ENCODE results near the gene NSUN6.

NSUN6 gene

DNA sequence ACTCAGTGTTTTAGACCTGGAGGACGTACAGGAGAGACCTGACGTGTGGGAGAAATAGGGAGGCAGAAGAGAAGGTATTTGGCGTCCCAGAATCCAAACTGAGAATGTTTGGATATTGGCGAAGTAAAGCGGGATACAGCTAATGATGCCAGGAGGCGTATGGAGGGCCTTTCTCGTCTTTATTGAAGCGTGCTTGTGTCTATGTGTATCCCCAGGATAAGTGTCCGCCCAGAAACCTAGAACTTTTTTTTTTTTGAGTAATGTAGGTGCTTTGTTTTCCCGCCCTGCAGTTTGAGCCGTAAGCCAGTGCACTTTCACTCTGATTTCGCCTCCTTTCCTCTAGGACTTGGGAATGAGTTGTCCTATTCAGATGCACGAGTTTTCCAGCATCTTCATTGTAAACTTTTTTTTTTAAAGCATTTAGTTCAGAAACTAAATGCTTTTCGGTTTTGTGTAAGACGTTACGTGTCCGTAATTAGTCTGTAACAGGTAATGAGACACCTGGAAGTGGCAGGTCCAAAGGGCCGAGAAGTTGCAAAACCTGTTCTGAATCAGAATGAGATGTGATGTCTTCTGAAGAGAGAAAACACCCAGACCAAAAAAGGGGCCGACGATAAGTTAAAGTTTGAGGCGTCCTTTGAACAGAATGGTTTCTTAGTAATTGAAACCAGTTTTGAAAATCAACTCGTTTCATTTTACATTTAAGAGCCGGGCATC is 8.6 kb upstream of the NSUN6 start:
- peak overlapping the region; percentile 97 for H3K27ac ChIP-seq (ENCODE audit: low read depth in 2 of 2, low read length in 2 of 2)
- peak overlapping the region; percentile 88 to 91 for H3K4me3 ChIP-seq (ENCODE audit: low read length in 2 of 2)
- H3K36me3 ChIP-seq (ENCODE audit: control insufficient read depth in 2 of 2, insufficient read depth in 2 of 2, low read length in 2 of 2): no peaks in the 10 kb centered on the region
- H3K9me3 ChIP-seq (ENCODE audit: control insufficient read depth in 2 of 2, low read length in 2 of 2): no peaks in the 10 kb centered on the region
- peak overlapping the region; percentile 95 for H3K9ac ChIP-seq (ENCODE audit: low read depth in 1 of 2, low read length in 2 of 2)
- H3K27me3 ChIP-seq (ENCODE audit: control insufficient read depth in 2 of 2, insufficient read depth in 2 of 2, low read length in 2 of 2): no peaks in the 10 kb centered on the region
- H3K4me1 ChIP-seq (ENCODE audit: control insufficient read depth in 2 of 2, insufficient read depth in 2 of 2, low read length in 2 of 2): peaks cover 12 to 19% of the 10 kb centered on the region in 2 donors

DNA sequence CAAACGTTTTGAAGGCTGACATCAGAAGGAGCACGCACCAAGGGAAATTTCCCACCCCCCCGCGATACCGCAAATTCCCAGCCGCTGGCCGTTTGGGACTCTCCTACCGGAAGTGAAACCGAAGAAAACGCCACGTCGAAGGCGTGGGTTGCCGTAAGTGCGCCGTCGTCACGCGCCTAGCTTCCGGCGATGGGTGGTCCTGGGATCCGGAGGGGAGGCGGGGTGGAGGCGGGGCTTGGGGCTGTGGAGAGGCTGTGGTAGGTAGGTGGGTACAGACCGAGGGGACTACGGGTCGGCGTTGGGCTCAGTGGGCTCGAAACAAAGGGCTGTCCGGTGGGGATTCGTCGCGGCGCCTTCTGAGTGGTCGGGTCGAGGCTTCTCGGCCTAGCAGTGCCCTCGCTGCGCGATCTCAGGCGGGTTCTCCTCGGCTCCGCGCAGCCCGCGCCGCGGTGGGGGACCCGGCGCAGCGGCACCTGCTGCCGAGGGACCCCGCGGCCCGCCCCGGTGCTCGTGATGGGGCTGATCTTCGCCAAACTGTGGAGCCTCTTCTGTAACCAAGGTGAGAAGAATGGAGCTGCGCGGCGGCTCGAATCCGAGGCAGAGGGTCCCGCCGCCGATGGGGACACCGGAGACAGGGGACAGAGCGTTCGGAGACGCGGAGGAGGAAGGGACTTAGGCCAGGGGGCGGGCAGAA is 7.9 kb upstream of the NSUN6 start, which contains the start of gene ARL5B:
Gene ARL5B (plus strand): TSS at position 307 of the 694 bp plus-strand sequence. CDS start 207 bp downstream, at position 514.
- no peaks in the 10 kb centered on the region for H3K9me3 ChIP-seq (ENCODE audit: control insufficient read depth in 2 of 2, low read length in 2 of 2)
- H3K4me1 ChIP-seq (ENCODE audit: control insufficient read depth in 2 of 2, insufficient read depth in 2 of 2, low read length in 2 of 2): peaks cover 12 to 19% of the 10 kb centered on the region in 2 donors
- no peaks in the 10 kb centered on the region for H3K27me3 ChIP-seq (ENCODE audit: control insufficient read depth in 2 of 2, insufficient read depth in 2 of 2, low read length in 2 of 2)
- no peaks in the 10 kb centered on the region for H3K36me3 ChIP-seq (ENCODE audit: control insufficient read depth in 2 of 2, insufficient read depth in 2 of 2, low read length in 2 of 2)
- peak within 1 kb of the TSS; percentile 95 for H3K9ac ChIP-seq (ENCODE audit: low read depth in 1 of 2, low read length in 2 of 2)
- peak within 1 kb of the TSS; percentile 88 to 91 for H3K4me3 ChIP-seq (ENCODE audit: low read length in 2 of 2)
- H3K27ac ChIP-seq (ENCODE audit: low read depth in 2 of 2, low read length in 2 of 2): peak within 1 kb of the TSS; percentile 97

DNA sequence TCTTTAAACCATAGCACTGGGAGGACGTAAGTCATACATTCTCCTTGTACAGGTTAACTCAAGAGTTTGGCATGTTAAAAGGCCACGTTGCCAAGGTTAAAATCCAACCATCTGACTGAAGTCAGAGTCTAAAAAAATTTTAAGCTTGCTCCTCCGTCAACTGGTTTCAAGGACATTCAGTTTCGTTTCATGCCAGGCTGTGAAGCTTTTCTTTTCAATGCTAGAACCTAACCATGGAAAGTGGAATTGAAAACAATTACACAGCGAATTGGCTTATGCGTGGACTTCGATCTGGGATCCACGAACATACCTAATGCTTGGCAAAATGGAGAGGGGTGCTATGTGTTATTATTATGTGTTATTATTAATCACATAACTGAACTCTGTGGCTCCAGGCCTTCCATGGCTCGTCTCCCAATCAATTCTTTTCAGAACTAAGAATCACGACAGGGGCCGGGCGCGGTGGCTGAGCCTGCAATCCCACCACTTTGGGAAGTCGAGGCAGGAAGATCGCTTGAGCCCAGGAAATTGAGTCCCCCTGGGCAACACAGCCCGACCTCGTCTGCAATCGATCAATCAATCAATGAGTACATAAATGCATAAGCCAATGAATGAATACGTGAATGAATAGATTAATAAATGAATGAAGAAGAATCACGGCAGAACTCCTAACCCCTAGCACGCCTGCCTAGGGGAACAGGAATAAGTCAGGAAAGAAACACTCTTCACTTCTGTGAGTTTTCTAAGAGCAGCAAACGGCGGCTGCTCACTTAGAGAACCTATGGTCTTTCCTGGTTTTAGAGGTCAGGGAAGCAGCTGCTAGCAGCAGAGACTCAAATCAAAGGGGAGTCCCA is 7.1 kb upstream of the NSUN6 start:
- no peaks in the 10 kb centered on the region for H3K36me3 ChIP-seq (ENCODE audit: control insufficient read depth in 2 of 2, insufficient read depth in 2 of 2, low read length in 2 of 2)
- H3K4me3 ChIP-seq (ENCODE audit: low read length in 2 of 2): peak overlapping the region; percentile 88 to 91
- H3K9ac ChIP-seq (ENCODE audit: low read depth in 1 of 2, low read length in 2 of 2): peak overlapping the region; percentile 95
- no peaks in the 10 kb centered on the region for H3K9me3 ChIP-seq (ENCODE audit: control insufficient read depth in 2 of 2, low read length in 2 of 2)
- peaks cover 12 to 19% of the 10 kb centered on the region in 2 donors for H3K4me1 ChIP-seq (ENCODE audit: control insufficient read depth in 2 of 2, insufficient read depth in 2 of 2, low read length in 2 of 2)
- H3K27ac ChIP-seq (ENCODE audit: low read depth in 2 of 2, low read length in 2 of 2): peak overlapping the region; percentile 97
- no peaks in the 10 kb centered on the region for H3K27me3 ChIP-seq (ENCODE audit: control insufficient read depth in 2 of 2, insufficient read depth in 2 of 2, low read length in 2 of 2)

DNA sequence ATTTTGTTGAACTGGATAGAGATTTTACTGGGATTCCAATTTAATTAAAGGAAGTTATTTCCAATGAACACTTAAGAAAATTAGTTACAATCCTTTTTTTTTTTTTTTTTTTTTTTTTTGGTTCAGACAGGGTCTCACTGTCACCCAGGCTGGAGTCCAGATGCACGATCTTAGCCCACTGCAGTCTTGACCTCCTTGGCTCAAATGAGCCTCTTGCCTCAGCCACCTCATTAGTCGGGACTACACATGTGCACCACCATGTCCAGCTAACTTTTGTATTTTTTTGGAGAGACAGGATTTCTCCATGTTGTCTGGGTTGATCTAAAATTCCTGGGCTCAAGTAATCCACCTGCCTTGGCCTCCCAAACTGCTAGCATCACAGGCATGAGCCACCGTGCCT is 5.3 kb upstream of the NSUN6 start:
- Histone ChIP-seq H3K9me3 (ENCODE audit: control insufficient read depth in 2 of 2, low read length in 2 of 2) (no peaks in the 10 kb centered on the region), H3K4me1 (ENCODE audit: control insufficient read depth in 2 of 2, insufficient read depth in 2 of 2, low read length in 2 of 2) (peaks cover 12 to 14% of the 10 kb centered on the region in 2 donors), H3K27ac (ENCODE audit: low read depth in 2 of 2, low read length in 2 of 2) (no peak overlapping the region), H3K27me3 (ENCODE audit: control insufficient read depth in 2 of 2, insufficient read depth in 2 of 2, low read length in 2 of 2) (no peaks in the 10 kb centered on the region), H3K36me3 (ENCODE audit: control insufficient read depth in 2 of 2, insufficient read depth in 2 of 2, low read length in 2 of 2) (no peaks in the 10 kb centered on the region), H3K9ac (ENCODE audit: low read depth in 1 of 2, low read length in 2 of 2) (no peak overlapping the region), H3K4me3 (ENCODE audit: low read length in 2 of 2) (no peak overlapping the region)

DNA sequence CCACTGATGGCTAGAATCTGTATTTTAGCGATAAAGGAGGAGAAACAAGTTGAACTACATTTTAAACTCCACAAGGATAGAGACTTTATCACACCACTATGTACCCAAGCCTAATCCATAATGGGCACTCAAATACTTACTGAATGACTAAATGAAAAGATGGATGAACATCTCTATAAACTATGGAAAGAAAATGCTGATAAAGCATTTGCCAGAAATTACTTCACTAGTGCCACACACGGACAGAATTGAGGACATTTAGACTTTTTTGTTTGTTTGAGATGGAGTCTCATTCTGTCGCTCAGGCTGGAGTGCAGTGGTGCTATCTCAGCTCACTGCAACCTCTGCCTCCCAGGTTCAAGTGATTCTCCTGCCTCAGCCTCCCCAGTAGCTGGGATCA is 1.7 kb upstream of the NSUN6 start:
- H3K27me3 ChIP-seq (ENCODE audit: control insufficient read depth in 2 of 2, insufficient read depth in 2 of 2, low read length in 2 of 2): no peaks in the 10 kb centered on the region
- no peaks in the 10 kb centered on the region for H3K36me3 ChIP-seq (ENCODE audit: control insufficient read depth in 2 of 2, insufficient read depth in 2 of 2, low read length in 2 of 2)
- peaks cover 9% of the 10 kb centered on the region in 2 donors for H3K4me1 ChIP-seq (ENCODE audit: control insufficient read depth in 2 of 2, insufficient read depth in 2 of 2, low read length in 2 of 2)
- H3K27ac ChIP-seq (ENCODE audit: low read depth in 2 of 2, low read length in 2 of 2): no peak overlapping the region
- no peak overlapping the region for H3K9ac ChIP-seq (ENCODE audit: low read depth in 1 of 2, low read length in 2 of 2)
- no peak overlapping the region for H3K4me3 ChIP-seq (ENCODE audit: low read length in 2 of 2)
- no peaks in the 10 kb centered on the region for H3K9me3 ChIP-seq (ENCODE audit: control insufficient read depth in 2 of 2, low read length in 2 of 2)

DNA sequence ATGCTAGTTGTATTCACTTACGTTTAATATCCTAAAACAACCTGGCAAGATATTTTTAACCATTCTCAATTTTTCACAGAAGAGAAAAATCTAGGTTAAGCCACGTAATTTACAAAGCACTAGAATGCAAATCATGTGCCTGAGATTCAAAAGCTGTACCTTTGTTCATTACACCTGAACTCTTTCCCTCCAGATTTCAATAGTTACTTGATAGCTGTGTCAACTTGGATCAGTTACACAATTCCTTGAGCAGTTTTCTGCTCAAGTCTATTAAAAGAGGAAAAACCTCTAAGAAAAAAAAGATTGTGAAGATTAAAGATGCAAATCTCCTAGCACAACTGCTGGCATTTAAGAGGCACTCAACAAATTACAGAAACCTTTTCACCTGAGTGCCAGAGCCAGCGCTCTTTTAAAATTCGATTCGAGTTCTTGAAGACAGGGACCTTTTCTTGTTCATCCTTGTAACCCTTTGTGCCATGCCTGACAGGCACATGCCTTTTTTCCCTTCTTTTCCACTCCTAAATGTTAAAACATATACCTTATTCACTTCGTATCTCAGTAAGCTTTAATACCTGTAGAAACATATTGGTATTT is 886 bp downstream of the NSUN6 start:
- Histone ChIP-seq H3K9ac (ENCODE audit: low read depth in 1 of 2, low read length in 2 of 2) (peak overlapping the region; percentile 86 to 95), H3K4me3 (ENCODE audit: low read length in 2 of 2) (peak overlapping the region; percentile 79 to 90), H3K36me3 (ENCODE audit: control insufficient read depth in 2 of 2, insufficient read depth in 2 of 2, low read length in 2 of 2) (peaks cover 3 to 5% of the 10 kb centered on the region in 2 donors), H3K27me3 (ENCODE audit: control insufficient read depth in 2 of 2, insufficient read depth in 2 of 2, low read length in 2 of 2) (no peaks in the 10 kb centered on the region), H3K9me3 (ENCODE audit: control insufficient read depth in 2 of 2, low read length in 2 of 2) (no peaks in the 10 kb centered on the region), H3K4me1 (ENCODE audit: control insufficient read depth in 2 of 2, insufficient read depth in 2 of 2, low read length in 2 of 2) (peaks cover 6% of the 10 kb centered on the region in 2 donors), H3K27ac (ENCODE audit: low read depth in 2 of 2, low read length in 2 of 2) (no peak overlapping the region)

DNA sequence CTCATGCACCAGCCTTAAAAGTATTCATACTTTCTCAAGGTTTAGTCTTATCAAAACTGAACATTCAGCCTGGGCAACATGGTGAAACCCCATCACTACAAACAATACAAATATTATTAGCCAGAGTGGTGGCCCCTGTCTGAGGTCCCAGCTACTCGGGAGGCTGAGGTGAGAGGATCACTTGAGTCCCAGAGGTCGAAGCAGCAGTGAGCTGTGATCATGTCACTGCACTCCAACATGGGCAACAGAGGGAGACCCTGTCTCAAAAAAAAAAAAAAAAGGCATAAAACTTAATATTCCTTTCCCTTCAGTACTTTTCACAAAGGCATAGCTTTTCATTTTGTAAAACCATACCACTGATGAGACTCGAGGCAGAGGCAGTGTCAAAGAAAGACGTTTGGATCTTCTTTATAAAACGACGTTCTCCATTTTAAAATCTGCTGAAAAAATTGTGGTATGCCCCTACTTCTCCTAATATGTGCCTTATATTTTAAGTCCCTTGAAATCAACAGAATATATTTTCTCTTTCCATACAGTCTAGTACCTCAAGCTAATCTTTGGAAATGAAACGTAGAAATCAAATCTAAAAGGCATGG is 1.9 kb downstream of the NSUN6 start:
- Histone ChIP-seq H3K36me3 (ENCODE audit: control insufficient read depth in 2 of 2, insufficient read depth in 2 of 2, low read length in 2 of 2) (peaks cover 3 to 5% of the 10 kb centered on the region in 2 donors), H3K9me3 (ENCODE audit: control insufficient read depth in 2 of 2, low read length in 2 of 2) (no peaks in the 10 kb centered on the region), H3K27me3 (ENCODE audit: control insufficient read depth in 2 of 2, insufficient read depth in 2 of 2, low read length in 2 of 2) (no peaks in the 10 kb centered on the region), H3K9ac (ENCODE audit: low read depth in 1 of 2, low read length in 2 of 2) (no peak overlapping the region), H3K4me3 (ENCODE audit: low read length in 2 of 2) (no peak overlapping the region), H3K4me1 (ENCODE audit: control insufficient read depth in 2 of 2, insufficient read depth in 2 of 2, low read length in 2 of 2) (peaks cover 6% of the 10 kb centered on the region in 2 donors), H3K27ac (ENCODE audit: low read depth in 2 of 2, low read length in 2 of 2) (no peak overlapping the region)

DNA sequence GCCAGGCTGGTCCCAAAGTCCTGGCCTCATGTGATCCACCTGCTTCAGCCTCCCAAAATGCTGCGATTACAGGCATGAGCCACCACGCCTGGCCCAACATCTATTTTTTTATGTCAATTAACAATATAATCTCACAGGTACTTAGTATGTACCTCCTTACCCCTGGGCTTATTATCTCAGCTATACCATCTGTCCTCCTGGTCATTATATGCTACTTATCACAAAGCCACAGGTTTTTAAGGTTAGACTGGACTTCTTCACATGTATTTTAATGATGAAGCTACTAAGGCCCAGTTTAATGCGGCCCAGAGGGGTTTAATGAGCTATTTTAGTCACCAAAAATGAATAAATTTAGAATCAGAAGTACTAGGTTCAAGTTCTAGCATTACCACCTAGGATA is 3.4 kb downstream of the NSUN6 start:
- Histone ChIP-seq H3K27me3 (ENCODE audit: control insufficient read depth in 2 of 2, insufficient read depth in 2 of 2, low read length in 2 of 2) (no peaks in the 10 kb centered on the region), H3K4me3 (ENCODE audit: low read length in 2 of 2) (no peak overlapping the region), H3K9me3 (ENCODE audit: control insufficient read depth in 2 of 2, low read length in 2 of 2) (no peaks in the 10 kb centered on the region), H3K27ac (ENCODE audit: low read depth in 2 of 2, low read length in 2 of 2) (no peak overlapping the region), H3K4me1 (ENCODE audit: control insufficient read depth in 2 of 2, insufficient read depth in 2 of 2, low read length in 2 of 2) (peaks cover 6% of the 10 kb centered on the region in 2 donors), H3K9ac (ENCODE audit: low read depth in 1 of 2, low read length in 2 of 2) (no peak overlapping the region), H3K36me3 (ENCODE audit: control insufficient read depth in 2 of 2, insufficient read depth in 2 of 2, low read length in 2 of 2) (peaks cover 3 to 5% of the 10 kb centered on the region in 2 donors)

DNA sequence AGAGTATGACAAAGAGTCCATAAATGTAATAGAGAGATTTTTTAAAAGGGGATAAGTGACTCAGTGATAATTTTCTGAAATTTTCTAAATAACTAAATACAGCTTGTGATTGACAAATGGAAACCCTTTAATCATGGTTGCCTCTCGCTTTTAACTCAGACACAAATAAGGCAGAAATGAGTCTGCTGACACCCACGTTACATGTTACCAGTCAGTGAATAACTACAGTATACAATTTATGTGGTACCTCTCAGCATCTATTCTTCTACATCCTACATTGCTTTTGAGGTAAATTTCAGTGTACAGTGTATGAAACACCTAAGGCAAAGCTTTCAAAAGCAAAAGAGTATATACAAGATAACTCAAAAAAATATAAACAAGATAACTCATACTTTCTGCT is 4.2 kb downstream of the NSUN6 start:
- no peaks in the 10 kb centered on the region for H3K27me3 ChIP-seq (ENCODE audit: control insufficient read depth in 2 of 2, insufficient read depth in 2 of 2, low read length in 2 of 2)
- no peak overlapping the region for H3K9ac ChIP-seq (ENCODE audit: low read depth in 1 of 2, low read length in 2 of 2)
- no peak overlapping the region for H3K4me3 ChIP-seq (ENCODE audit: low read length in 2 of 2)

More for the DNA sequence above, 4.2 kb downstream of the NSUN6 start:
- peaks cover 6% of the 10 kb centered on the region in 2 donors for H3K4me1 ChIP-seq (ENCODE audit: control insufficient read depth in 2 of 2, insufficient read depth in 2 of 2, low read length in 2 of 2)
- peaks cover 3 to 5% of the 10 kb centered on the region in 2 donors for H3K36me3 ChIP-seq (ENCODE audit: control insufficient read depth in 2 of 2, insufficient read depth in 2 of 2, low read length in 2 of 2)
- no peak overlapping the region for H3K27ac ChIP-seq (ENCODE audit: low read depth in 2 of 2, low read length in 2 of 2)
- no peaks in the 10 kb centered on the region for H3K9me3 ChIP-seq (ENCODE audit: control insufficient read depth in 2 of 2, low read length in 2 of 2)

Data from mucosa of rectum (tissue), 2 donors.